ENCODE measurements around the gene CACNB4. TPM values are rescaled to one million over a fixed set of nuclear protein-coding genes. Genes with fewer than 3 reads are reported as not detected.

CACNB4 gene
- total and polyA plus RNA-seq, 9 of the 15 experiments (the other 6 are each of a cell fraction or from before 2014, with no cell fraction given), result 0.01 to 0.20 (median 0.04) TPM; not detected in 1

DNA sequence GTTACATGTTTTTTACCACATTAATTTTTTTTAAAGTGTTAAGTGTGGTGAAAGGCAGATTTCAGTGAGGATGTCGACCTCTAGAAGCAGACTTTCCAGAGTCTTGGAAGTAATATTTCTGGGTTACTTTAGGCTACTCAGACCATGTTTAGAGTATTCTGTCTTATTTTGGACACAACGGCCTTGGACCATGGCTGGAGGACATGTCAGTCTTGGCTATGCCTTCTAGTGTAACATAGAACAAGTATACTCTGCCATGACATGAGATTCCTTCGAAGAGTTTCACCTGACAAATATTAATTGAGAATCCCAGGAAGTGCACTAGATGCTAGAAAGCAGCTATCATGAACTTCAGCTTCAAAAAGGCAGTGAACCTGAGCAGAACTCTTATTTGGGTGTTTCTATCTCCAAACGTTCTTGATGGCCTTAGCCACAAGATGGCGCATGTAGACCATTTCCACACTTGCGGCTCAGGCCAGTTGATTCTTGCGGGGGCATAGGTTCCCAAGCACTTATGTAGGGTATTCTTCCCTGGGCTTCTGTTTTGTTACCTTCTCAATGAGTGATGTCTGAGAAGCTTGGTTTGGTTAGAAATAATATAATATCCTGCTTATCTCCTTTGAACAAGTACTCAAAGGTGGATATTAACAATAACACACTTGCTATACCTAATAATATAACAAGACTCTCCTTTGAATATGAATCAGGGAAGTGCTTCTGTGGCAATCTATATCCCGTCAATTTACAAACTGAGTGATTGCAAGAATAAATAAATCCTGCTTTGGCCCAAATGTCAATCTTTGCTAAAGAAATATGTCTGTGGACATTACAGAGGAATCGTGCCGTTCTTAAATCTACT lies 62.0 kb downstream of the CACNB4 start (continued):
- TF ChIP-seq, protein P1, sequence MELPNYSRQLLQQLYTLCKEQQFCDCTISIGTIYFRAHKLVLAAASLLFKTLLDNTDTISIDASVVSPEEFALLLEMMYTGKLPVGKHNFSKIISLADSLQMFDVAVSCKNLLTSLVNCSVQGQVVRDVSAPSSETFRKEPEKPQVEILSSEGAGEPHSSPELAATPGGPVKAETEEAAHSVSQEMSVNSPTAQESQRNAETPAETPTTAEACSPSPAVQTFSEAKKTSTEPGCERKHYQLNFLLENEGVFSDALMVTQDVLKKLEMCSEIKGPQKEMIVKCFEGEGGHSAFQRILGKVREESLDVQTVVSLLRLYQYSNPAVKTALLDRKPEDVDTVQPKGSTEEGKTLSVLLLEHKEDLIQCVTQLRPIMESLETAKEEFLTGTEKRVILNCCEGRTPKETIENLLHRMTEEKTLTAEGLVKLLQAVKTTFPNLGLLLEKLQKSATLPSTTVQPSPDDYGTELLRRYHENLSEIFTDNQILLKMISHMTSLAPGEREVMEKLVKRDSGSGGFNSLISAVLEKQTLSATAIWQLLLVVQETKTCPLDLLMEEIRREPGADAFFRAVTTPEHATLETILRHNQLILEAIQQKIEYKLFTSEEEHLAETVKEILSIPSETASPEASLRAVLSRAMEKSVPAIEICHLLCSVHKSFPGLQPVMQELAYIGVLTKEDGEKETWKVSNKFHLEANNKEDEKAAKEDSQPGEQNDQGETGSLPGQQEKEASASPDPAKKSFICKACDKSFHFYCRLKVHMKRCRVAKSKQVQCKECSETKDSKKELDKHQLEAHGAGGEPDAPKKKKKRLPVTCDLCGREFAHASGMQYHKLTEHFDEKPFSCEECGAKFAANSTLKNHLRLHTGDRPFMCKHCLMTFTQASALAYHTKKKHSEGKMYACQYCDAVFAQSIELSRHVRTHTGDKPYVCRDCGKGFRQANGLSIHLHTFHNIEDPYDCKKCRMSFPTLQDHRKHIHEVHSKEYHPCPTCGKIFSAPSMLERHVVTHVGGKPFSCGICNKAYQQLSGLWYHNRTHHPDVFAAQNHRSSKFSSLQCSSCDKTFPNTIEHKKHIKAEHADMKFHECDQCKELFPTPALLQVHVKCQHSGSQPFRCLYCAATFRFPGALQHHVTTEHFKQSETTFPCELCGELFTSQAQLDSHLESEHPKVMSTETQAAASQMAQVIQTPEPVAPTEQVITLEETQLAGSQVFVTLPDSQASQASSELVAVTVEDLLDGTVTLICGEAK (IDR thresholded peaks at IDR 0.05), result no peak
- TF ChIP-seq, protein P1 (CRISPR knock-in tag; IDR thresholded peaks at IDR 0.05), result no peak
- TF ChIP-seq, protein P2, sequence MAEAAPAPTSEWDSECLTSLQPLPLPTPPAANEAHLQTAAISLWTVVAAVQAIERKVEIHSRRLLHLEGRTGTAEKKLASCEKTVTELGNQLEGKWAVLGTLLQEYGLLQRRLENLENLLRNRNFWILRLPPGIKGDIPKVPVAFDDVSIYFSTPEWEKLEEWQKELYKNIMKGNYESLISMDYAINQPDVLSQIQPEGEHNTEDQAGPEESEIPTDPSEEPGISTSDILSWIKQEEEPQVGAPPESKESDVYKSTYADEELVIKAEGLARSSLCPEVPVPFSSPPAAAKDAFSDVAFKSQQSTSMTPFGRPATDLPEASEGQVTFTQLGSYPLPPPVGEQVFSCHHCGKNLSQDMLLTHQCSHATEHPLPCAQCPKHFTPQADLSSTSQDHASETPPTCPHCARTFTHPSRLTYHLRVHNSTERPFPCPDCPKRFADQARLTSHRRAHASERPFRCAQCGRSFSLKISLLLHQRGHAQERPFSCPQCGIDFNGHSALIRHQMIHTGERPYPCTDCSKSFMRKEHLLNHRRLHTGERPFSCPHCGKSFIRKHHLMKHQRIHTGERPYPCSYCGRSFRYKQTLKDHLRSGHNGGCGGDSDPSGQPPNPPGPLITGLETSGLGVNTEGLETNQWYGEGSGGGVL (CRISPR knock-in tag; IDR thresholded peaks at IDR 0.05), result no peak
- TF ChIP-seq PHB (CRISPR knock-in tag; IDR thresholded peaks at IDR 0.05), result no peak
- TF ChIP-seq, protein P3, sequence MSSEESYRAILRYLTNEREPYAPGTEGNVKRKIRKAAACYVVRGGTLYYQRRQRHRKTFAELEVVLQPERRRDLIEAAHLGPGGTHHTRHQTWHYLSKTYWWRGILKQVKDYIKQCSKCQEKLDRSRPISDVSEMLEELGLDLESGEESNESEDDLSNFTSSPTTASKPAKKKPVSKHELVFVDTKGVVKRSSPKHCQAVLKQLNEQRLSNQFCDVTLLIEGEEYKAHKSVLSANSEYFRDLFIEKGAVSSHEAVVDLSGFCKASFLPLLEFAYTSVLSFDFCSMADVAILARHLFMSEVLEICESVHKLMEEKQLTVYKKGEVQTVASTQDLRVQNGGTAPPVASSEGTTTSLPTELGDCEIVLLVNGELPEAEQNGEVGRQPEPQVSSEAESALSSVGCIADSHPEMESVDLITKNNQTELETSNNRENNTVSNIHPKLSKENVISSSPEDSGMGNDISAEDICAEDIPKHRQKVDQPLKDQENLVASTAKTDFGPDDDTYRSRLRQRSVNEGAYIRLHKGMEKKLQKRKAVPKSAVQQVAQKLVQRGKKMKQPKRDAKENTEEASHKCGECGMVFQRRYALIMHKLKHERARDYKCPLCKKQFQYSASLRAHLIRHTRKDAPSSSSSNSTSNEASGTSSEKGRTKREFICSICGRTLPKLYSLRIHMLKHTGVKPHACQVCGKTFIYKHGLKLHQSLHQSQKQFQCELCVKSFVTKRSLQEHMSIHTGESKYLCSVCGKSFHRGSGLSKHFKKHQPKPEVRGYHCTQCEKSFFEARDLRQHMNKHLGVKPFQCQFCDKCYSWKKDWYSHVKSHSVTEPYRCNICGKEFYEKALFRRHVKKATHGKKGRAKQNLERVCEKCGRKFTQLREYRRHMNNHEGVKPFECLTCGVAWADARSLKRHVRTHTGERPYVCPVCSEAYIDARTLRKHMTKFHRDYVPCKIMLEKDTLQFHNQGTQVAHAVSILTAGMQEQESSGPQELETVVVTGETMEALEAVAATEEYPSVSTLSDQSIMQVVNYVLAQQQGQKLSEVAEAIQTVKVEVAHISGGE (CRISPR knock-in tag; IDR thresholded peaks at IDR 0.05), result no peak
- TF ChIP-seq, protein P4, sequence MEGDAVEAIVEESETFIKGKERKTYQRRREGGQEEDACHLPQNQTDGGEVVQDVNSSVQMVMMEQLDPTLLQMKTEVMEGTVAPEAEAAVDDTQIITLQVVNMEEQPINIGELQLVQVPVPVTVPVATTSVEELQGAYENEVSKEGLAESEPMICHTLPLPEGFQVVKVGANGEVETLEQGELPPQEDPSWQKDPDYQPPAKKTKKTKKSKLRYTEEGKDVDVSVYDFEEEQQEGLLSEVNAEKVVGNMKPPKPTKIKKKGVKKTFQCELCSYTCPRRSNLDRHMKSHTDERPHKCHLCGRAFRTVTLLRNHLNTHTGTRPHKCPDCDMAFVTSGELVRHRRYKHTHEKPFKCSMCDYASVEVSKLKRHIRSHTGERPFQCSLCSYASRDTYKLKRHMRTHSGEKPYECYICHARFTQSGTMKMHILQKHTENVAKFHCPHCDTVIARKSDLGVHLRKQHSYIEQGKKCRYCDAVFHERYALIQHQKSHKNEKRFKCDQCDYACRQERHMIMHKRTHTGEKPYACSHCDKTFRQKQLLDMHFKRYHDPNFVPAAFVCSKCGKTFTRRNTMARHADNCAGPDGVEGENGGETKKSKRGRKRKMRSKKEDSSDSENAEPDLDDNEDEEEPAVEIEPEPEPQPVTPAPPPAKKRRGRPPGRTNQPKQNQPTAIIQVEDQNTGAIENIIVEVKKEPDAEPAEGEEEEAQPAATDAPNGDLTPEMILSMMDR (IDR thresholded peaks at IDR 0.05 in 2 of 3, conservative IDR thresholded peaks at IDR 0.05 in 1 of 3; ENCODE audit: insufficient read depth in 2 of 3, low read depth in 1 of 3, low read length in 3 of 3), result peak; percentile 83 to 93 (median 86)

Measured in K562 (cell line).